ENCODE data around the gene SANBR. TPM values are rescaled to one million over a fixed set of nuclear protein-coding genes. Genes with fewer than 3 reads are reported as not detected.
A peak's percentile ranks its signal among the peaks of the same experiment; 100 is the strongest.
"Not testable (repeated sequence)": the region's sequence is repeated elsewhere in the genome, so short reads cannot be mapped to it uniquely, and the experiment has no call there.

Gene SANBR
- total RNA-seq, 1 donor from 2014 or later, result 10.7 TPM

GRCh38 chr2:61029533-61029932, 36.1 kb upstream of the SANBR start:
- Histone ChIP-seq H3K27me3 (no peaks in the 10 kb centered on the region), H3K27ac (no peak overlapping the region), H3K36me3 (peaks cover 36 to 39% of the 10 kb centered on the region in 2 donors), H3K4me3 (no peak overlapping the region), H3K4me1 (no peaks in the 10 kb centered on the region), H3K9me3 (peaks cover 0 to 2% of the 10 kb centered on the region in 2 donors)
- DNase-seq (ENCODE audit: low spot score in 2 of 2), result no peak
- intact Hi-C loops (cut with DNase I), result no loop called here
- TF ChIP-seq CTCF (IDR thresholded peaks at IDR 0.05), result no peak

- H3K4me3 ChIP-seq; intact Hi-C loops (cut with DNase I); DNase-seq (ENCODE audit: low spot score in 2 of 2); H3K27ac ChIP-seq; H3K27me3 ChIP-seq; H3K4me1 ChIP-seq: not testable (repeated sequence)
- H3K36me3 ChIP-seq, result peaks cover 45% of the 10 kb centered on the region in 2 donors
- H3K9me3 ChIP-seq, result peaks cover 0 to 31% of the 10 kb centered on the region in 2 donors
Measured at GRCh38 chr2:61034592-61034991, 31.1 kb upstream of the SANBR start.

- H3K27ac ChIP-seq; DNase-seq (ENCODE audit: low spot score in 2 of 2); H3K4me3 ChIP-seq; H3K27me3 ChIP-seq; H3K4me1 ChIP-seq; intact Hi-C loops (cut with DNase I): not testable (repeated sequence)
- peaks cover 0 to 33% of the 10 kb centered on the region in 2 donors for H3K9me3 ChIP-seq
- peaks cover 38% of the 10 kb centered on the region in 2 donors for H3K36me3 ChIP-seq
Measured at GRCh38 chr2:61036643-61037042, 29.0 kb upstream of the SANBR start.

GRCh38 chr2:61042807-61043206, 22.9 kb upstream of the SANBR start:
- DNase-seq (ENCODE audit: low spot score in 2 of 2), result no peak
- peak overlapping the region in 1 of 2 donors; percentile 14 for H3K27ac ChIP-seq
- no peak for TF ChIP-seq CTCF (IDR thresholded peaks at IDR 0.05)
- H3K9me3 ChIP-seq, result peaks cover 0 to 18% of the 10 kb centered on the region in 2 donors
- H3K27me3 ChIP-seq, result no peaks in the 10 kb centered on the region
- H3K36me3 ChIP-seq, result no peaks in the 10 kb centered on the region
- intact Hi-C loops (cut with DNase I), result no loop called here
- no peak overlapping the region for H3K4me3 ChIP-seq
- H3K4me1 ChIP-seq, result peaks cover 0 to 3% of the 10 kb centered on the region in 2 donors

- H3K9me3 ChIP-seq, result peaks cover 0 to 1% of the 10 kb centered on the region in 2 donors
- no peak overlapping the region for H3K4me3 ChIP-seq
- peak overlapping the region in 1 of 2 donors; percentile 22 for H3K27ac ChIP-seq
- no peaks in the 10 kb centered on the region for H3K27me3 ChIP-seq
- TF ChIP-seq CTCF (IDR thresholded peaks at IDR 0.05), result no peak
- H3K4me1 ChIP-seq, result peaks cover 0 to 3% of the 10 kb centered on the region in 2 donors
- no peak for DNase-seq (ENCODE audit: low spot score in 2 of 2)
- peaks cover 9 to 15% of the 10 kb centered on the region in 2 donors for H3K36me3 ChIP-seq
- intact Hi-C loops (cut with DNase I), result no loop called here
Measured at GRCh38 chr2:61044636-61045035, 21.0 kb upstream of the SANBR start.

GRCh38 chr2:61045226-61045625, 20.4 kb upstream of the SANBR start:
- H3K36me3 ChIP-seq, result peaks cover 13 to 21% of the 10 kb centered on the region in 2 donors
- TF ChIP-seq CTCF (IDR thresholded peaks at IDR 0.05), result no peak
- no peak for DNase-seq (ENCODE audit: low spot score in 2 of 2)
- peaks cover 0 to 3% of the 10 kb centered on the region in 2 donors for H3K4me1 ChIP-seq
- no peaks in the 10 kb centered on the region for H3K9me3 ChIP-seq
- intact Hi-C loops (cut with DNase I), result no loop called here
- H3K4me3 ChIP-seq, result no peak overlapping the region
- peak overlapping the region in 1 of 2 donors; percentile 22 for H3K27ac ChIP-seq
- no peaks in the 10 kb centered on the region for H3K27me3 ChIP-seq

- intact Hi-C loops (cut with DNase I), result no loop called here
Measured at GRCh38 chr2:61045999-61046398, 19.7 kb upstream of the SANBR start.

More at GRCh38 chr2:61045999-61046398, 19.7 kb upstream of the SANBR start:
- Histone ChIP-seq H3K27me3 (no peaks in the 10 kb centered on the region), H3K27ac (peak overlapping the region; percentile 12 to 19), H3K4me1 (peaks cover 0 to 3% of the 10 kb centered on the region in 2 donors), H3K36me3 (peaks cover 20 to 27% of the 10 kb centered on the region in 2 donors), H3K9me3 (no peaks in the 10 kb centered on the region), H3K4me3 (no peak overlapping the region)
- DNase-seq (ENCODE audit: low spot score in 2 of 2), result no peak
- TF ChIP-seq CTCF (IDR thresholded peaks at IDR 0.05), result no peak
